Stimulated activated CD4-positive, alpha-beta T cell treated with anti-CD3 and anti-CD28 coated beads, Interleukin-1b, Interleukin-23, amount 100 ng/mL, for 4 hours (primary cell): ENCODE data around the gene DNAJC6.

Source experiments
- DNase-seq, 2 donors: peaks; one replicate each; pipeline ENCODE4 v3.0.0-alpha.2; 2020; ENCODE audit warnings: low read depth in 2 of 2

The DNAJC6 gene

GRCh38 chr1:65401612-65402011 lies 92.3 kb downstream of the DNAJC6 start:
- DNase-seq = no peak

- no peak for DNase-seq
Measured at GRCh38 chr1:65404941-65405340, 95.6 kb downstream of the DNAJC6 start.

- DNase-seq = no peak
Measured at GRCh38 chr1:65407877-65408276, 98.5 kb downstream of the DNAJC6 start.

GRCh38 chr1:65409314-65409713 lies 100.0 kb downstream of the DNAJC6 start:
- no peak for DNase-seq

- DNase-seq = no peak
Measured at GRCh38 chr1:65409816-65410326, 100.5 kb downstream of the DNAJC6 start.

GRCh38 chr1:65412256-65412983 lies 103.1 kb downstream of the DNAJC6 start:
- DNase-seq = no peak

- no peak for DNase-seq
Measured at GRCh38 chr1:65412984-65413375, 103.6 kb downstream of the DNAJC6 start.

GRCh38 chr1:65414538-65414937 lies 105.2 kb downstream of the DNAJC6 start:
- DNase-seq = no peak

GRCh38 chr1:65416767-65417166 lies 107.4 kb downstream of the DNAJC6 start:
- DNase-seq = no peak

- DNase-seq = no peak
Measured at GRCh38 chr1:65417729-65418128, 108.4 kb downstream of the DNAJC6 start.

GRCh38 chr1:65418522-65419185 lies 109.3 kb downstream of the DNAJC6 start:
- DNase-seq = no peak

GRCh38 chr1:65419681-65420589 lies 110.6 kb downstream of the DNAJC6 start:
- DNase-seq = peak; percentile 96 to 98

GRCh38 chr1:65420590-65421350 lies 111.4 kb downstream of the DNAJC6 start, which contains the start of the genes LEPR and LEPROT:
Gene LEPR (plus strand): TSS chr1:65420668. CDS start chr1:65565566, 144,898 bp downstream.
Gene LEPROT (plus strand): TSS chr1:65420668. CDS start chr1:65420725, 57 bp downstream.
- DNase-seq = no peak

- DNase-seq = no peak
Measured at GRCh38 chr1:65421351-65422025, 112.1 kb downstream of the DNAJC6 start.

GRCh38 chr1:65422241-65423203 lies 113.2 kb downstream of the DNAJC6 start:
- no peak for DNase-seq

GRCh38 chr1:65423884-65424572 lies 114.7 kb downstream of the DNAJC6 start:
- no peak for DNase-seq

- DNase-seq = no peak
Measured at GRCh38 chr1:65424573-65424889, 115.2 kb downstream of the DNAJC6 start.

GRCh38 chr1:65425006-65425405 lies 115.7 kb downstream of the DNAJC6 start:
- DNase-seq = no peak

GRCh38 chr1:65425697-65426096 lies 116.4 kb downstream of the DNAJC6 start:
- no peak for DNase-seq
